Thyroid gland (tissue), 4 donors: ENCODE results near the gene PAK6.

Experiments used
- CTCF ChIP-seq, 6 experiments: fragments of 200-600 bp in 3 of 6; fragments of 450-650 bp in 3 of 6; sonication (generic) in 3 of 6; IDR thresholded peaks; one replicate each; pipeline ENCODE4 v1.5.1; 2016 to 2019; ENCODE audit warnings: antibody characterized with exemption in 6 of 6, mild to moderate bottlenecking in 2 of 6, inconsistent platforms in 1 of 6, moderate library complexity in 1 of 6
- POLR2A ChIP-seq, 2 donors: fragments of 450-650 bp; IDR thresholded peaks; one replicate each; pipeline ENCODE4 v1.6.1; 2017; ENCODE audit warnings: antibody characterized with exemption in 2 of 2, mild to moderate bottlenecking in 2 of 2, moderate library complexity in 1 of 2

DNA sequence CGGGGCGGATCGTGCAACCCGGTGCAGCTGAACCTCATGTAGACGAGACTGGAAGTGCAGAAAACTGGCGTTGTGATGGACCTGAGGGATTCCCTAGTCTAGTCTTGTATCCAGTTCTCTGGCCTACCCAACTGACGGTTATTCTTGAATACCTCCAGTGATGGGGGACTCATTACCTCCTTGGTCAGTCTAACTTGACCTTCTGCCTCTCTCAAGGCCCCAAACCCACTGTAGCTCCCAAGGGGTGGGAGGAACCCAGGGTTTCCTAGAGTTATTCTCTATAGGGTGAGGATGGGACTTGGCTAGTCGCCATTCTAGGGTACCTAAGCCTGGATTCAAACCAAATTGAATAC lies 11.4 kb downstream of the PAK6 start:
- TF ChIP-seq POLR2A (IDR thresholded peaks at IDR 0.05) (no peak), CTCF (IDR thresholded peaks at IDR 0.05) (no peak)
